ENCODE measurements around the gene DYNAP.

The DYNAP gene

GRCh38 chr18:54590945-54591344 is at the start of gene DYNAP:
Gene DYNAP, plus strand, starts transcription at chr18:54591245. Its CDS starts 38 bp downstream, at chr18:54591283.
- H3K9me3 ChIP-seq (ENCODE audit: low read depth, low read length), result no peaks in the 10 kb centered on the region
- no peak for TF ChIP-seq EZH2 (IDR thresholded peaks at IDR 0.05)
- TF ChIP-seq FOXP2 (optimal IDR thresholded peaks at IDR 0.05; ENCODE audit: control extremely low read depth, extremely low read length, insufficient read depth), result no peak
- TF ChIP-seq POLR2AphosphoS5 (IDR thresholded peaks at IDR 0.05; ENCODE audit: borderline replicate concordance, low read depth, low read length), result no peak
- no peak within 1 kb of the TSS for H3K27ac ChIP-seq
- no peak for DNase-seq (ENCODE audit: low read depth, low spot score)
- no peak within 1 kb of the TSS for H3K4me3 ChIP-seq
- H3K36me3 ChIP-seq (ENCODE audit: insufficient read depth, low read length), result no peaks in the 10 kb centered on the region
- no peak within 1 kb of the TSS for H3K9ac ChIP-seq (ENCODE audit: insufficient read length)

GRCh38 chr18:54551590-54551989 is 39.5 kb upstream of the DYNAP start:
- H3K9ac ChIP-seq (ENCODE audit: insufficient read length), result no peak overlapping the region
- H3K27ac ChIP-seq, result no peak overlapping the region
- no peak for DNase-seq (ENCODE audit: low read depth, low spot score)
- H3K9me3 ChIP-seq (ENCODE audit: low read depth, low read length), result no peaks in the 10 kb centered on the region
- TF ChIP-seq POLR2AphosphoS5 (IDR thresholded peaks at IDR 0.05; ENCODE audit: borderline replicate concordance, low read depth, low read length) (no peak), EZH2 (IDR thresholded peaks at IDR 0.05) (no peak), FOXP2 (optimal IDR thresholded peaks at IDR 0.05; ENCODE audit: control extremely low read depth, extremely low read length, insufficient read depth) (no peak)
- no peak overlapping the region for H3K4me3 ChIP-seq
- H3K36me3 ChIP-seq (ENCODE audit: insufficient read depth, low read length), result no peaks in the 10 kb centered on the region

- DNase-seq (ENCODE audit: low read depth, low spot score), result no peak
- Histone ChIP-seq H3K9ac (ENCODE audit: insufficient read length) (no peak overlapping the region), H3K36me3 (ENCODE audit: insufficient read depth, low read length) (no peaks in the 10 kb centered on the region), H3K4me3 (no peak overlapping the region), H3K9me3 (ENCODE audit: low read depth, low read length) (no peaks in the 10 kb centered on the region), H3K27ac (no peak overlapping the region)
- no peak for TF ChIP-seq FOXP2 (optimal IDR thresholded peaks at IDR 0.05; ENCODE audit: control extremely low read depth, extremely low read length, insufficient read depth)
- no peak for TF ChIP-seq POLR2AphosphoS5 (IDR thresholded peaks at IDR 0.05; ENCODE audit: borderline replicate concordance, low read depth, low read length)
- no peak for TF ChIP-seq EZH2 (IDR thresholded peaks at IDR 0.05)
Observed at GRCh38 chr18:54555286-54555685, 35.8 kb upstream of the DYNAP start.

GRCh38 chr18:54555996-54556395 is 35.0 kb upstream of the DYNAP start:
- no peak for TF ChIP-seq FOXP2 (optimal IDR thresholded peaks at IDR 0.05; ENCODE audit: control extremely low read depth, extremely low read length, insufficient read depth)
- no peak for TF ChIP-seq POLR2AphosphoS5 (IDR thresholded peaks at IDR 0.05; ENCODE audit: borderline replicate concordance, low read depth, low read length)
- TF ChIP-seq EZH2 (IDR thresholded peaks at IDR 0.05), result no peak
- H3K27ac ChIP-seq, result no peak overlapping the region
- H3K9me3 ChIP-seq (ENCODE audit: low read depth, low read length), result no peaks in the 10 kb centered on the region
- H3K9ac ChIP-seq (ENCODE audit: insufficient read length), result no peak overlapping the region
- H3K36me3 ChIP-seq (ENCODE audit: insufficient read depth, low read length), result no peaks in the 10 kb centered on the region
- no peak overlapping the region for H3K4me3 ChIP-seq
- DNase-seq (ENCODE audit: low read depth, low spot score), result no peak

- no peak for DNase-seq (ENCODE audit: low read depth, low spot score)
- no peak for TF ChIP-seq EZH2 (IDR thresholded peaks at IDR 0.05)
- no peak for TF ChIP-seq POLR2AphosphoS5 (IDR thresholded peaks at IDR 0.05; ENCODE audit: borderline replicate concordance, low read depth, low read length)
- TF ChIP-seq FOXP2 (optimal IDR thresholded peaks at IDR 0.05; ENCODE audit: control extremely low read depth, extremely low read length, insufficient read depth), result no peak
- Histone ChIP-seq H3K4me3 (no peak overlapping the region), H3K27ac (no peak overlapping the region), H3K9ac (ENCODE audit: insufficient read length) (no peak overlapping the region), H3K9me3 (ENCODE audit: low read depth, low read length) (no peaks in the 10 kb centered on the region), H3K36me3 (ENCODE audit: insufficient read depth, low read length) (no peaks in the 10 kb centered on the region)
Observed at GRCh38 chr18:54557958-54558357, 33.1 kb upstream of the DYNAP start.

- H3K27ac ChIP-seq, result no peak overlapping the region
- H3K9ac ChIP-seq (ENCODE audit: insufficient read length), result no peak overlapping the region
- H3K4me3 ChIP-seq, result no peak overlapping the region
- no peak for DNase-seq (ENCODE audit: low read depth, low spot score)
- no peaks in the 10 kb centered on the region for H3K36me3 ChIP-seq (ENCODE audit: insufficient read depth, low read length)
- TF ChIP-seq EZH2 (IDR thresholded peaks at IDR 0.05) (no peak), FOXP2 (optimal IDR thresholded peaks at IDR 0.05; ENCODE audit: control extremely low read depth, extremely low read length, insufficient read depth) (no peak), POLR2AphosphoS5 (IDR thresholded peaks at IDR 0.05; ENCODE audit: borderline replicate concordance, low read depth, low read length) (no peak)
- H3K9me3 ChIP-seq (ENCODE audit: low read depth, low read length), result no peaks in the 10 kb centered on the region
Observed at GRCh38 chr18:54558609-54559585, 32.1 kb upstream of the DYNAP start.

- TF ChIP-seq EZH2 (IDR thresholded peaks at IDR 0.05) (no peak), FOXP2 (optimal IDR thresholded peaks at IDR 0.05; ENCODE audit: control extremely low read depth, extremely low read length, insufficient read depth) (no peak), POLR2AphosphoS5 (IDR thresholded peaks at IDR 0.05; ENCODE audit: borderline replicate concordance, low read depth, low read length) (no peak)
- no peak for DNase-seq (ENCODE audit: low read depth, low spot score)
- H3K27ac ChIP-seq, result no peak overlapping the region
- H3K9me3 ChIP-seq (ENCODE audit: low read depth, low read length), result no peaks in the 10 kb centered on the region
- H3K4me3 ChIP-seq, result no peak overlapping the region
- H3K9ac ChIP-seq (ENCODE audit: insufficient read length), result no peak overlapping the region
- no peaks in the 10 kb centered on the region for H3K36me3 ChIP-seq (ENCODE audit: insufficient read depth, low read length)
Observed at GRCh38 chr18:54561706-54562267, 29.3 kb upstream of the DYNAP start.

GRCh38 chr18:54580202-54580729 is 10.8 kb upstream of the DYNAP start:
- no peaks in the 10 kb centered on the region for H3K9me3 ChIP-seq (ENCODE audit: low read depth, low read length)
- TF ChIP-seq POLR2AphosphoS5 (IDR thresholded peaks at IDR 0.05; ENCODE audit: borderline replicate concordance, low read depth, low read length), result no peak
- TF ChIP-seq FOXP2 (optimal IDR thresholded peaks at IDR 0.05; ENCODE audit: control extremely low read depth, extremely low read length, insufficient read depth), result no peak
- TF ChIP-seq EZH2 (IDR thresholded peaks at IDR 0.05), result no peak
- H3K36me3 ChIP-seq (ENCODE audit: insufficient read depth, low read length), result no peaks in the 10 kb centered on the region
- H3K27ac ChIP-seq, result no peak overlapping the region
- DNase-seq (ENCODE audit: low read depth, low spot score), result no peak
- no peak overlapping the region for H3K9ac ChIP-seq (ENCODE audit: insufficient read length)
- no peak overlapping the region for H3K4me3 ChIP-seq
